ENCODE measurements around the gene CPO.

- TF ChIP-seq CTCF (IDR thresholded peaks at IDR 0.05) (no peak), POLR2AphosphoS5 (IDR thresholded peaks at IDR 0.05) (no peak), POLR2A (IDR thresholded peaks at IDR 0.05) (no peak)
Measured at GRCh38 chr2:206978746-206979145, 39.4 kb downstream of the CPO start.
